Measurements from ENCODE around the gene GPER1.

Gene GPER1

GRCh38 chr7:1062296-1063294 is 25.3 kb upstream of the GPER1 start:
- TF ChIP-seq FOXP2 (optimal IDR thresholded peaks at IDR 0.05; ENCODE audit: borderline replicate concordance, extremely low read depth, extremely low read length, insufficient read depth) (no peak), POLR2AphosphoS5 (IDR thresholded peaks at IDR 0.05; ENCODE audit: low read depth, low read length) (no peak)

GRCh38 chr7:1063361-1063760 is 24.6 kb upstream of the GPER1 start:
- TF ChIP-seq REST (IDR thresholded peaks at IDR 0.05; ENCODE audit: insufficient read depth in 1 of 2, low read depth in 2 of 2, low read length in 2 of 2) (no peak), FOXP2 (optimal IDR thresholded peaks at IDR 0.05; ENCODE audit: borderline replicate concordance, extremely low read depth, extremely low read length, insufficient read depth) (no peak), TAF1 (IDR thresholded peaks at IDR 0.05; ENCODE audit: borderline replicate concordance, insufficient read depth, low read length) (no peak), SIN3A (IDR thresholded peaks at IDR 0.05; ENCODE audit: borderline replicate concordance, insufficient read depth, low read length) (no peak), POLR2AphosphoS5 (IDR thresholded peaks at IDR 0.05; ENCODE audit: low read depth, low read length) (no peak)

GRCh38 chr7:1064581-1064980 is 23.3 kb upstream of the GPER1 start:
- no peak for TF ChIP-seq FOXP2 (optimal IDR thresholded peaks at IDR 0.05; ENCODE audit: borderline replicate concordance, extremely low read depth, extremely low read length, insufficient read depth)
- no peak for TF ChIP-seq POLR2AphosphoS5 (IDR thresholded peaks at IDR 0.05; ENCODE audit: low read depth, low read length)

- TF ChIP-seq FOXP2 (optimal IDR thresholded peaks at IDR 0.05; ENCODE audit: borderline replicate concordance, extremely low read depth, extremely low read length, insufficient read depth) (no peak), SIN3A (IDR thresholded peaks at IDR 0.05; ENCODE audit: borderline replicate concordance, insufficient read depth, low read length) (no peak), POLR2AphosphoS5 (IDR thresholded peaks at IDR 0.05; ENCODE audit: low read depth, low read length) (no peak), TAF1 (IDR thresholded peaks at IDR 0.05; ENCODE audit: borderline replicate concordance, insufficient read depth, low read length) (no peak), REST (IDR thresholded peaks at IDR 0.05; ENCODE audit: insufficient read depth in 1 of 2, low read depth in 2 of 2, low read length in 2 of 2) (no peak)
Measured at GRCh38 chr7:1065263-1065584, 22.7 kb upstream of the GPER1 start.

GRCh38 chr7:1065585-1066241 is 22.2 kb upstream of the GPER1 start:
- TF ChIP-seq TAF1 (IDR thresholded peaks at IDR 0.05; ENCODE audit: borderline replicate concordance, insufficient read depth, low read length) (no peak), REST (IDR thresholded peaks at IDR 0.05; ENCODE audit: insufficient read depth in 1 of 2, low read depth in 2 of 2, low read length in 2 of 2) (no peak), FOXP2 (optimal IDR thresholded peaks at IDR 0.05; ENCODE audit: borderline replicate concordance, extremely low read depth, extremely low read length, insufficient read depth) (peak; percentile 8), POLR2AphosphoS5 (IDR thresholded peaks at IDR 0.05; ENCODE audit: low read depth, low read length) (no peak), SIN3A (IDR thresholded peaks at IDR 0.05; ENCODE audit: borderline replicate concordance, insufficient read depth, low read length) (no peak)

- TF ChIP-seq SIN3A (IDR thresholded peaks at IDR 0.05; ENCODE audit: borderline replicate concordance, insufficient read depth, low read length): no peak
Measured at GRCh38 chr7:1066242-1066588, 21.7 kb upstream of the GPER1 start.

Data from PFSK-1 (cell line).